Karpas-422 (cell line): ENCODE measurements around the gene NUAK2. TPM values are rescaled to one million over a fixed set of nuclear protein-coding genes. Genes with fewer than 3 reads are reported as not detected.

ENCODE experiments used
- DNase-seq: peaks from one replicate; pipeline ENCODE4 v3.0.0-alpha.2; 2015
- H2AFZ ChIP-seq: fragments of 200-600 bp; sonication (generic); 2 replicates; pipeline ENCODE4 v1.6.1; 2014; ENCODE audit warnings: antibody characterized with exemption, low read length, mixed read lengths
- H3K27ac ChIP-seq: fragments of 200-600 bp; sonication (generic); 2 replicates; pipeline ENCODE4 v1.5.1; 2014; ENCODE audit warnings: mild to moderate bottlenecking, low read length, moderate library complexity
- H3K27me3 ChIP-seq: fragments of 200-600 bp; sonication (generic); 2 replicates; pipeline ENCODE4 v1.6.1; 2014; ENCODE audit warnings: low read length, mixed read lengths
- H3K36me3 ChIP-seq: fragments of 200-600 bp; sonication (generic); 2 replicates; pipeline ENCODE4 v1.6.1; 2014; ENCODE audit warnings: low read length, mixed read lengths; ENCODE audit not compliant: insufficient read depth
- H3K4me1 ChIP-seq: fragments of 200-600 bp; sonication (generic); 2 replicates; pipeline ENCODE4 v1.6.1; 2014; ENCODE audit warnings: mild to moderate bottlenecking, low read length, mixed read lengths
- H3K4me2 ChIP-seq: fragments of 200-600 bp; sonication (generic); 2 replicates; pipeline ENCODE4 v1.6.1; 2014; ENCODE audit warnings: low read length, low read depth, mild to moderate bottlenecking; ENCODE audit not compliant: poor library complexity, severe bottlenecking
- H3K4me3 ChIP-seq: fragments of 200-600 bp; sonication (generic); 2 replicates; pipeline ENCODE4 v1.5.1; 2014; ENCODE audit warnings: mild to moderate bottlenecking, antibody characterized with exemption, low read length, mixed read lengths
- H3K79me2 ChIP-seq: fragments of 200-600 bp; sonication (generic); 2 replicates; pipeline ENCODE4 v1.6.1; 2014; ENCODE audit warnings: mild to moderate bottlenecking, low read length, mixed read lengths
- H3K9ac ChIP-seq: fragments of 200-600 bp; sonication (generic); 2 replicates; pipeline ENCODE4 v1.6.0; 2014; ENCODE audit warnings: low read length
- H3K9me2 ChIP-seq: fragments of 200-600 bp; sonication (generic), shearing (Covaris generic); replicated peaks from 2 replicates; pipeline ENCODE4 v1.6.0; 2014; ENCODE audit warnings: mild to moderate bottlenecking, low read length, moderate library complexity; ENCODE audit not compliant: insufficient read depth
- H3K9me3 ChIP-seq: fragments of 300-700, 200-600 bp; sonication (generic); 2 replicates; pipeline ENCODE4 v1.6.1; 2014; ENCODE audit warnings: low read length, mixed read lengths
- H4K20me1 ChIP-seq: fragments of 200-600 bp; sonication (generic); 2 replicates; pipeline ENCODE4 v1.6.1; 2014; ENCODE audit warnings: mild to moderate bottlenecking, antibody characterized with exemption, low read length, low read depth; ENCODE audit not compliant: insufficient read depth
- total RNA-seq: library from RNA; depleted of rRNA; stranded (reverse); fragments of >200 nt; shearing (Covaris generic); gene quantifications from 2 replicates; pipeline ENCODE4 v1.2.3, GENCODE V29; 2014; ENCODE audit warnings: low replicate concordance

Gene NUAK2
- total RNA-seq, 1 experiment from 2014 or later: 1.4 TPM

DNA sequence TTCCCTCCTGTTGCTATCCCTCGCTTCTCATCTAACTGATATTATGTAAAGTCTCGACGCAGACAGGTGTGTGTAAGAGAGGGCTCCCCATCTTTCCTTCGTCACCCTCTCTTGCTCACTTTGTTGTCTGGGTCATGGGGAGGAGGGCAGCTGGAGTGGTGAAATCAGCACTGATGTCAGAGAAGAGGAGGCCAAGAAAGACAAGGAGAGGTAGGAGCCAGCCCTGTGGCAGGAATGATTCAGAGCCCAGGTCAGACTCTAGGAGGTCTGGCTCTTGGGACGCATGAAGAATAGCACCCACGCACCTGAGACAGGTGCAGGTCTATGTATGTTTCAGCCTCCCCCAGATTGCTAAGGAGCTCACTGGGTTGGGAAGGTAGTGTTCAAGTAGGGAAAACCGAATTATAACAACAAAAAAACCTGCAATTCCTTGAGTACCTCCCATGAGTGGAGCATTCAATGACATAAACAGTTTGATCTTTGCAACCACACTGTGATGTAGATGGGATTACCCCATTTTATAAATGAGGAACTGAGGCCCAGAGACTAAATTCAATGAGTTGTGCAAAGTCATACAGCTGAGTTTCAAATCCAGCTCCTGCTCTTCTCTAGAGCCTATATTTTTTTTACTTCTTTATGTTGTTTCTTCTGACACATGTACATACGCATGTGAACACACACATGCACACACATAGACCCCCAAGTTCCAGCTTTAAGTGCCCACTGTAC, 10.4 kb downstream of the NUAK2 start:
- DNase-seq: no peak
- Histone ChIP-seq H3K4me2 (no peak overlapping the region), H3K9me3 (no peaks in the 10 kb centered on the region), H2AFZ (no peak overlapping the region), H3K9me2 (no peaks in the 10 kb centered on the region), H4K20me1 (no peaks in the 10 kb centered on the region), H3K79me2 (no peaks in the 10 kb centered on the region), H3K36me3 (no peaks in the 10 kb centered on the region), H3K4me1 (peaks cover 23% of the 10 kb centered on the region), H3K27ac (no peak overlapping the region), H3K9ac (no peak overlapping the region), H3K27me3 (no peaks in the 10 kb centered on the region), H3K4me3 (no peak overlapping the region)

DNA sequence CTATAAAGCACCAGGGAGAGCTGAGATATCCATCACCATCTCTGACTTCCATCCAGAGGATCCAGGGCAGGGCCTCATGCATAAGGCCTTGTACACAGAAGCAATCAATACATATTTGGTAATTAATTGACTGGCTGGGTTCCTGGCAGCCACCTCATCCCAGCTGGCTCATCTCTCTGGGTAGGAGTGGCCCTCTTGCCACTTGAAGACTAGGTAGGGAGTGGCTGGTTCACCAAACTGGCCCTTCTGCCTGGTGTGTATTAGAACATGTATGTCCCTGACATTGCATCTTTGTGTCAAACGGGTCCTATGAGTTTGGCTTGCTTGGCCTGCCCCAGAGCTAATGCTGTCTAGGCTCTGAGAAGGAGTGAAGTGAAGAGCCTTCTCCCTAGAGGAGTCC, 11.8 kb downstream of the NUAK2 start:
- Histone ChIP-seq H3K27ac (no peak overlapping the region), H3K27me3 (no peaks in the 10 kb centered on the region), H3K9me2 (no peaks in the 10 kb centered on the region), H3K4me3 (no peak overlapping the region), H4K20me1 (no peaks in the 10 kb centered on the region), H3K36me3 (no peaks in the 10 kb centered on the region), H2AFZ (no peak overlapping the region), H3K9ac (no peak overlapping the region), H3K4me1 (peaks cover 23% of the 10 kb centered on the region), H3K9me3 (no peaks in the 10 kb centered on the region), H3K4me2 (no peak overlapping the region), H3K79me2 (no peaks in the 10 kb centered on the region)
- no peak for DNase-seq

DNA sequence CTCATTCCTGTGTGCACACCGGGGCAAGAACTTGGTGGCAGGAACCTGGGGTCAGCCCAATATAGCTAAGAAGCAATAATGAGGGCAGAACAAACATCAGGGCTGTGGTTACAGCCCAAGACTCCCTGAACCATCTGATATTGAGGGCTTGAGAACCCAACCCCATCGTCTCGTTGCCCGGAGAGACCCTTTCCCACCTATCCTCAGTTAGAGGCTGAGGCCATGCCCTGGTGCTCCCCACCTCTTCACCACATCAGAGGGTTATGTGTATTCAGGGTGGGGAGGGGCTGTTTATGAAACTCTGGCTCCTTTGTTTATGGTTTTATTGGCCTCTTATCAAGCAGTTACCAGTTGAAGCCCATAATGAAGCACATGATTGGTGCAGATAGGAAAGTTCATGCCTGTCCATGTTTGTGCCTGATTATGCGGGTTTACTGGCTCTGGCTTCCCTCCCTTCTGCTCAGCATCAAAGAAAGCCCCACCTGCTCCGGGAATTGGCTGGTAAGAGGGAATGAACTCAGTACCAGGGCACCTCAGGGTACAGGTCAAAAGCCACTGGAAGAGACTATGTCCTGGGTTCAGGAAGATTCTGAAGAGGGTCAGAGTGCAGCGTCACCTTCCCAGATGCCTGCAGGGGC, 14.5 kb downstream of the NUAK2 start:
- Histone ChIP-seq H3K79me2 (no peaks in the 10 kb centered on the region), H3K9me3 (no peaks in the 10 kb centered on the region), H3K27me3 (no peaks in the 10 kb centered on the region), H3K4me3 (no peak overlapping the region), H4K20me1 (no peaks in the 10 kb centered on the region), H3K4me1 (peaks cover 5% of the 10 kb centered on the region; the same call in 1 of the 2 replicates), H3K4me2 (no peak overlapping the region), H3K9me2 (no peaks in the 10 kb centered on the region), H3K9ac (no peak overlapping the region), H3K27ac (no peak overlapping the region), H2AFZ (no peak overlapping the region), H3K36me3 (no peaks in the 10 kb centered on the region)
- no peak for DNase-seq

DNA sequence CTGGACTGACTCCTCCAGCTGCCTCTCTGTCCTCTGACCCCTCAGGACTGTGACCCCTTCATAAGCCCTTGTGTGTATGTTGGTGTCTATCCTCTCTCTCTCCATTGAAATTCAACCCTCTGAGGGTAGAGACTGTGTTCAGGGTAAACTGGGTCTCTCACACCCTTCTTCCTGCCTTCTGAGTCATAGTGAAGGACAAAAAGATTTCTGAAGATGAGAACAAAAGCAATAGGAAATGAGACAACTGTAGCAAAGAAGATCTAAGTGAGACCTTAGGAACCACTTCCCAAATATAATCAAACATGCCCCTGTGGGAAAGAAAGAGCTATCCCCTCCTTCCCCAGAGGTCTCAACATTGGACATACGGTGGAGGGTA, 16.9 kb downstream of the NUAK2 start:
- H3K9me3 ChIP-seq: no peaks in the 10 kb centered on the region
- DNase-seq: no peak
- H3K9ac ChIP-seq: no peak overlapping the region
- no peaks in the 10 kb centered on the region for H3K79me2 ChIP-seq
- no peak overlapping the region for H3K4me2 ChIP-seq
- peaks cover 20% of the 10 kb centered on the region for H3K4me1 ChIP-seq
- H3K4me3 ChIP-seq: no peak overlapping the region
- H4K20me1 ChIP-seq: no peaks in the 10 kb centered on the region
- no peak overlapping the region for H2AFZ ChIP-seq
- no peaks in the 10 kb centered on the region for H3K36me3 ChIP-seq
- H3K27me3 ChIP-seq: no peaks in the 10 kb centered on the region
- no peaks in the 10 kb centered on the region for H3K9me2 ChIP-seq
- H3K27ac ChIP-seq: no peak overlapping the region

DNA sequence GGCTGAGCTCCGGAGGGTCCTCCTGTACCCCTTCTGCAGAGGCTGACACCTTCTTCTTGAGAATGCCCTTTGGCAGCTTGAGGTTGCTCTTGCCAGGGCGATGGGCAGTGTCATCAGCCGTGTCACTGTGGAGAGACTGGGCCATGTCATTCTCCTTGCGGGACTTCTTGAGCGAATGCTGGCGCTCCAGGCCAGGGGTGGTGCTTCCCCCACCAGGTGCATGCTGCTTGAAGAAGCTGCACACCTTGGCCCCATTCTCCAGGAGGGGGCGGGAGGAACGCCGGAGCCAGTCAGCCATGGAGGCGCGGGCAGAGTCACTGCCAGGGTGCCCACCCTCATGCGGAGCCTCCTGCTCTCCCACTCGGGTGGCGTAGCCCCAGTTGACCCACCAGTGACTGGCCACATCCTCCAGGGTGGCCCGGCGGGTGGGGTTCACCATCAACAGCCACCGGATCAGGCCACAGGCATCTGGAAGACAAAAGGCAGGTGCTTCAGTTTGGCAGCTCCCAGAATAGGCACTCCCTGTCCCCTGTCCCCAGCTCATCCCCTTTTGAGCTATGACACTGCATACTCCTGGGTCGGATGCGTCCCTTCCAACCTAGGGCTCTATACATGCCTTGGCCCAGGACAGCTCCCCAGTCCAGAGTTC, 17.4 kb downstream of the NUAK2 start:
- H3K4me1 ChIP-seq: peaks cover 20% of the 10 kb centered on the region
- no peaks in the 10 kb centered on the region for H3K9me3 ChIP-seq
- no peaks in the 10 kb centered on the region for H3K9me2 ChIP-seq
- no peak for DNase-seq
- no peaks in the 10 kb centered on the region for H4K20me1 ChIP-seq
- H2AFZ ChIP-seq: no peak overlapping the region
- no peaks in the 10 kb centered on the region for H3K36me3 ChIP-seq
- no peak overlapping the region for H3K27ac ChIP-seq
- H3K27me3 ChIP-seq: no peaks in the 10 kb centered on the region
- H3K4me3 ChIP-seq: no peak overlapping the region
- no peak overlapping the region for H3K4me2 ChIP-seq
- H3K79me2 ChIP-seq: no peaks in the 10 kb centered on the region
- no peak overlapping the region for H3K9ac ChIP-seq

DNA sequence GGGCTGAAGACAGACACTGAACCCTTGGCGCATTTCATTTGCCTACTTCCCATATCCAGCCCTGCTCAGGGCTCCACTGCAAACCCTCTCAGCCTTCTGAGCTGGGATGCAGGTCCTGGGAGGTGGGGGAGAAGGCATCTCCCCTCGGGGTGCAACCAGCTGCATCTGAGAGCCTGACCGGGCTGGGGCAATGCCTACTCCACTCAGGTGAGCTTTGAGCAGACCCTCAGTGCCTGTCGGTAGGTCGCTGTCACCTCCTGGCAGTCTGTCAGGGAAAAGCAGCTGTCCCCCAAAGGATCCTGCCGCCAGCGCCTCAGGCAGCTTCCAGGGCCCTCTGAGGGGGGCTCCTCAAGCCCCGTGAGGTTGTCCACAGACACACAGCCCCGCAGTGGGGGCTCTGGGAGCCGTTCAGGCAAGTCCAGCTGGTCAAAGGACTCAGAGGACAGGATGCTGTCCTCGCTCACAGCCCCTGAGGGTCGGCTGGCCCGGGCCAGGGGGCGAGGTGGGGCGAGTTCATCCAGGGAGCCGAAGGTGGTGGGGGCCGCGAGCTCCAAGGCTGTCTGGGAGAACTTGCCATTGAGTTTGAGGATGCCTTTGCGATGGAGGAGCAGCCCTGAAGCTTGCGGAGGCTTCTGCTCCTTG, 18.2 kb downstream of the NUAK2 start:
- H3K36me3 ChIP-seq: no peaks in the 10 kb centered on the region
- no peak overlapping the region for H3K27ac ChIP-seq

DNA sequence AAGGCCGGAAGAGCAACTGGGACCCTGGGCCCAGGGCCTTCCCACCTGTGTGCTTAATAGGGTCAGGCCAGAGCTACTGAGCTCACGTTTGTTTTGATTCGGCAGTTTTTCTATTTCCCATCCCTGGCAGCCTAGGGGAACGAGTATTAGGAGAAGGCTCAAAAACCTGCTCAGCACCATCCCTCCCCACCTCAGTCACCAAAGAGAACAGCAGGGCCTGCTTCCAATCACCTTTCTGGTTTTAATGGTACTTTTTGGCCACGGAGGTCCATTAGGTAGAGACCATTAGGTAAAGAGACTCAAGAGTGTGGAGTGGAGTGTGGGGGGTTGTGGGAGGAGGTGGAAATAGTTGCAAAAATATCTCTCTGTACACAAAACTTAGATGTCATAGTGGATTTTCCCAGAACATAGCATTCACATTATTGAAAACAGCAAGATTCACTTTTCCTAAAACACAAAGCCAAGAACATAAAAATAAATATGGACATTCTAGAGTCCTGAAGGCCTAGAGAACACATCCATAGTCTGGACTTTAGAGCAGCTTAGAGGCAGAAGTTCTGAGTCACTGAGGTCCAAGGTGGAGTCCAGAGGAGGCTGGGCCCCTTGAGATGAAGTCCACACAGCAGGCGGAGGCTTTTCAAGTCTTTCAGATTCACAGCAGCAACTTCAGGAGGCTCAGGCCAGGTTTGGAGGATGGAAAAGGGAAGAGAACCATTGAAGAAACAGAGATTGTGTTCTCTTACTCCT, 19.5 kb downstream of the NUAK2 start:
- Histone ChIP-seq H3K4me3 (no peak overlapping the region), H3K9me2 (no peaks in the 10 kb centered on the region), H3K36me3 (no peaks in the 10 kb centered on the region), H3K9ac (peak overlapping the region; percentile 39; the same call in 1 of the 2 replicates), H3K9me3 (no peaks in the 10 kb centered on the region), H3K27ac (no peak overlapping the region), H3K27me3 (no peaks in the 10 kb centered on the region), H3K79me2 (no peaks in the 10 kb centered on the region), H2AFZ (no peak overlapping the region), H4K20me1 (no peaks in the 10 kb centered on the region), H3K4me1 (peaks cover 24% of the 10 kb centered on the region), H3K4me2 (peak overlapping the region; percentile 52)
- DNase-seq: no peak

More for the DNA sequence above, 18.2 kb downstream of the NUAK2 start:
- no peaks in the 10 kb centered on the region for H3K27me3 ChIP-seq
- no peak overlapping the region for H2AFZ ChIP-seq
- peaks cover 24% of the 10 kb centered on the region for H3K4me1 ChIP-seq
- no peak overlapping the region for H3K4me3 ChIP-seq
- DNase-seq: no peak
- no peaks in the 10 kb centered on the region for H3K79me2 ChIP-seq
- H3K9ac ChIP-seq: no peak overlapping the region
- H3K9me3 ChIP-seq: no peaks in the 10 kb centered on the region
- no peak overlapping the region for H3K4me2 ChIP-seq
- no peaks in the 10 kb centered on the region for H4K20me1 ChIP-seq
- H3K9me2 ChIP-seq: no peaks in the 10 kb centered on the region
